Measurements from ENCODE around the gene GALNT18. TPM values are rescaled to one million over a fixed set of nuclear protein-coding genes. Genes with fewer than 3 reads are reported as not detected.

GALNT18 gene
- total RNA-seq, 1 donor from 2014 or later: not detected

DNA sequence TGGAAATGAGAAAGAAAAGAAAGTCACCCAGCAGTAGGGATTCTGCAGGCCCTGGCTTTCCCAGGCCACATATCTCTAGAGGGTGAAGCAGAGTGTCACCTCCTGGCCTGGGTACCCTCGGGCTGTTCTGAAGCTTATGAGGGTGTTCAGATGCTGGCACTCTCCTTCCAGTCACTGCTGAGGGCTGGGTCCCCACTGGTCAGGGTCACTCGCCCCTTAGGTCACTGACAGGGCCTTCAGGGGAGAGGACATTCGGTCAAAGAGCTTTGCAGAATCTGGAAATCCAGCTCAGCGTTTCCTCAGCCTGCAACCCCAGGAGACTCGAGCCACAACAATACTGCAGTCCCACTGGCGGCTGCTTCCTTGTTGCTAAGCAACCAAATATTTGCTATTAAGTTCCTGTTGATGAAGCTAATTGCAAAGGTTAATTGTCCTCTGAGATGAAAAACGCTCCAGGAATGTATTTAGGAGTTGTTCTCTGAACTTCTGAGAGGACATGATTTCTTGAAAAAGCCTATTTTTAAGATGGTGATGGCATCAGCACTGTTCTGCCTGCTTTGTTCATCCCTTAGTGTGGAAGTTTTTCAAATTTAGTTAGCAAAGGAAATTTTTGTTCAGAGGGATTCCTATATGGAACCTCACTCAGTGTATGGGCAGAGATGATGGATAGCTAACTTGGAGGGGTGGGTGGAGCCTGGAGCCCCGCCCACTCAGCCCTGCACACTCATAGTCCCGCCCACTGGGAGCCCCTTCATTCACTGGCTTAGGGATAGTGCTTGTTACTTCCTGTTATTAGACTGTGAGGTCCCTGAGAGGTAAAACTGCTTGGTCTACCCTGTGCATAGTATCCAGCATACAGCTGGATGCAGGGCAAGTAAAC is 378.0 kb downstream of the GALNT18 start:
- ATAC-seq (ENCODE audit: low read depth) (peak; percentile 81), DNase-seq (peak; percentile 26)
- H3K36me3 Mint-ChIP-seq (ENCODE audit: low read depth): no peaks in the 10 kb centered on the region
- no peak for TF ChIP-seq CTCF (IDR thresholded peaks at IDR 0.05)
- H3K4me1 Mint-ChIP-seq: peaks cover 30% of the 10 kb centered on the region
- peaks cover 2% of the 10 kb centered on the region for H3K9me3 Mint-ChIP-seq
- no peaks in the 10 kb centered on the region for H3K27me3 Mint-ChIP-seq
- intact Hi-C loops (cut with micrococcal nuclease): no loop called here
- peak overlapping the region; percentile 64 for H3K27ac Mint-ChIP-seq
- peak overlapping the region; percentile 12 for H3K4me3 Mint-ChIP-seq
- ChIA-PET CTCF (interaction anchor here (1.3 kb wide), 1 partner anchor 9 kb away, joined by 3 read pairs; no protein-coding TSS in a partner anchor), POLR2A (no interaction called here)

DNA sequence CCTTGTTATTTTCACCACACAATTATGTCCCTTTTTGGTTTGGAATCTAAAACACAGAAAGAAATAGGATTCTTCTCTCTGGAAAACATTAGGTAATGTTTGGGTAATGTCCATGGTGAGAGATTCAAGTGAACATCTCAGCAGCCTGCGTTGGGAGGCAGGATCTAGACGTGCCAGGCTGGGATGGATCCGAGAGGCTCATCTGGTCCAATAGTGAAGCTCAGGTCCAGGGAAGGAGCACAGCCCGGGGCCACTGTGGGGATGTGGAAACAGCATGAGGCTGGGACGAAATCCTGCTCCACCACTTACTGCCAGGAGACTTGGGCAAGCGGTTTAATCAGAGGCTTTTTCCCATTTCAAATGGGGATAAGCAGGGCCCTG is 378.6 kb downstream of the GALNT18 start:
- ChIA-PET CTCF (no interaction called here), POLR2A (no interaction called here)
- no peak overlapping the region for H3K4me3 Mint-ChIP-seq
- DNase-seq: no peak
- intact Hi-C loops (cut with micrococcal nuclease): no loop called here
- ATAC-seq (ENCODE audit: low read depth): no peak
- H3K4me1 Mint-ChIP-seq: peaks cover 30% of the 10 kb centered on the region
- no peak for TF ChIP-seq CTCF (IDR thresholded peaks at IDR 0.05)
- H3K9me3 Mint-ChIP-seq: peaks cover 2% of the 10 kb centered on the region
- H3K27ac Mint-ChIP-seq: peak overlapping the region; percentile 6
- H3K36me3 Mint-ChIP-seq (ENCODE audit: low read depth): no peaks in the 10 kb centered on the region
- H3K27me3 Mint-ChIP-seq: no peaks in the 10 kb centered on the region

DNA sequence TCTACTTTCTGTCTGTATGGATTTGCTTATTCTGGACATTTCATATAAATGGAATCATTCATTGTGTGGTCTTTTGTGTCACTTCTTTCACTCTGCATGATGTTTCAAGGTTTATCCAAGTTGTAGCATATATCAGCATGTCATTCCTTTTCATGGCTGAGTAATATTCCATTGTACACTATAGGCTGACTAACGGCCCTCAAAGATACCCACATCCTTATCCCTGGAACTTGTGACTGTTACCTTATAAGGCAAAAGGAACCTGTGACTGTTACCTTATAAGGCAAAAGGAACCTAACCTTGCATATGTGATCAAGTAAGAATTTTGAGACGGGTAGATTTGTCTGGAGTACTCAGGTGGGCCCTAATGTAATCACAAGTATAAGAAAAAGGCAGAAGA is 380.5 kb downstream of the GALNT18 start:
- POLR2A ChIA-PET: no interaction called here
- DNase-seq: no peak
- no peak overlapping the region for H3K27ac Mint-ChIP-seq

DNA sequence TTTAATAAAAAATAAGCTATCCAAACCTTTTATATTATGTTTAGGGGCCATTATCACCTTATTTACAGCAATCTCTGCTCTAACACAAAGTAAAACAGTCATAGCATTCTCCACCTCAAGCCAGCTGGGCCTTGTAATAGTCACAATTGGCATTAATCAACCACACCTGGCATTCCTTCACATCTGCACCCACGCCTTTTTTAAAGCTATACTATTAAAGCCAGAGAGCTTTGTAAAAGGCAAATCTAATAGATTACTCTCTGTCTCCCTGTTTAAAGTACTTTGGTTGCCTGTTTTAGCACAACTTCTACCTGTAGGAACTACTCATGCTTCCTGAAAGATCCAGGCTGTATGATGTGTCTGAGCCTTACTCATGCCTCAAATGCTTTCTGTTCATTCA is 381.8 kb downstream of the GALNT18 start:
- CTCF ChIA-PET: no interaction called here
- no peaks in the 10 kb centered on the region for H3K27me3 Mint-ChIP-seq
- no peak overlapping the region for H3K27ac Mint-ChIP-seq
- POLR2A ChIA-PET: interaction anchor here (0.6 kb wide), 1 partner anchor 739 kb away, joined by 4 read pairs; no protein-coding TSS in a partner anchor
- intact Hi-C loops (cut with micrococcal nuclease): no loop called here
- no peak overlapping the region for H3K4me3 Mint-ChIP-seq
- no peaks in the 10 kb centered on the region for H3K36me3 Mint-ChIP-seq (ENCODE audit: low read depth)
- no peak for TF ChIP-seq CTCF (IDR thresholded peaks at IDR 0.05)
- ATAC-seq (ENCODE audit: low read depth): no peak
- no peak for DNase-seq
- H3K9me3 Mint-ChIP-seq: peaks cover 2% of the 10 kb centered on the region
- H3K4me1 Mint-ChIP-seq: peaks cover 28% of the 10 kb centered on the region

More for the DNA sequence above, 380.5 kb downstream of the GALNT18 start:
- no peak for ATAC-seq (ENCODE audit: low read depth)
- H3K4me3 Mint-ChIP-seq: no peak overlapping the region
- no peaks in the 10 kb centered on the region for H3K36me3 Mint-ChIP-seq (ENCODE audit: low read depth)
- TF ChIP-seq CTCF (IDR thresholded peaks at IDR 0.05): no peak
- peaks cover 2% of the 10 kb centered on the region for H3K9me3 Mint-ChIP-seq
- no peaks in the 10 kb centered on the region for H3K27me3 Mint-ChIP-seq
- H3K4me1 Mint-ChIP-seq: peaks cover 30% of the 10 kb centered on the region
- CTCF ChIA-PET: no interaction called here
- intact Hi-C loops (cut with micrococcal nuclease): no loop called here

DNA sequence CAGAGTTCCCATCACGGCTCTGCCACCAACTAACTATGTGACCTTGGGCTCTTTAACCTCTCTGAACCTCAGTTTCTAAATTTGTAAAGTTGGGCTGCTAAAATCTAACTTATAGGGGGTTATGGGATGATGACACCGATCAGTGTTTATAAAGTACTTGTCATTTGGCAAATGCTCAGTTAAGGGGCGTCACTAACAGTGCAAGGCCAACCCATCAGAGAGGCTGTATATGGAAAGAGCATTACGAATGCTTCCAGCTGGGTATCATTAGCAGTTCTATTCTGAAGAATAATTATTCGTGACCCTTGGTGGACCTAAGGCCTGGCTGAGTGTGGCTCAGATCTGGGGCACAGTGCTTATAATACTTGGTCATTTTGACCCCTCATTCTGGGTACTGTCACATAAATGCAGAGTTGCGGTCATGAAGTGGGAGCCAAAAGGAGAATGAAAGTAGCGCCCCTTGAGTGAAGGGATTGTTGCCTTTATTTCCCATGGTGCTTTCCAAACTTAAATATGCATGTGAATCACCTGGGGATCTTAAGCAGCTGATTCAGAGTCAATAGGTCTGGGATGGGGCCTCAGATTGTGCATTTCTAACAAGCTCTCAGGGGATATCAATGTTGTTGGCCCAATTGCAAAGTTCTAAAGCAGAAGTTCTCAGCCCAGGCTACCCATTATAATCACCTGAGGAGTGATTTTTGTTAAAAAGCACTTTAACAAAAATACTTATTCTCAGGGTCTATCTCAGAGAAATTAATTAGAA is 384.6 kb downstream of the GALNT18 start:
- ChIA-PET POLR2A (no interaction called here), CTCF (no interaction called here)
- TF ChIP-seq CTCF (IDR thresholded peaks at IDR 0.05): no peak

More for the DNA sequence above, 384.6 kb downstream of the GALNT18 start:
- peaks cover 2% of the 10 kb centered on the region for H3K9me3 Mint-ChIP-seq
- H3K36me3 Mint-ChIP-seq (ENCODE audit: low read depth): no peaks in the 10 kb centered on the region
- H3K27me3 Mint-ChIP-seq: no peaks in the 10 kb centered on the region
- DNase-seq: no peak
- H3K4me3 Mint-ChIP-seq: no peak overlapping the region
- no peak overlapping the region for H3K27ac Mint-ChIP-seq
- peaks cover 2% of the 10 kb centered on the region for H3K4me1 Mint-ChIP-seq
- intact Hi-C loops (cut with micrococcal nuclease): no loop called here
- no peak for ATAC-seq (ENCODE audit: low read depth)

All from activated B cell treated with CpG ODN at 0.5 μM for 24 hours (primary cell).